Mammary epithelial cell (primary cell): ENCODE data around the gene TTC6.

Experiments
- CTCF ChIP-seq, 2 donors: IDR thresholded peaks in 1 of 2; conservative IDR thresholded peaks in 1 of 2; 2 replicates each; pipeline ENCODE4 v1.5.1; 2011 to 2012; ENCODE audit warnings: inconsistent platforms in 2 of 2, low read length in 2 of 2, mild to moderate bottlenecking in 2 of 2, control low read depth in 1 of 2, low read depth in 1 of 2; ENCODE audit not compliant: insufficient read depth in 1 of 2; ENCODE audit errors: extremely low read depth in 1 of 2
- EZH2 ChIP-seq: IDR thresholded peaks from 2 replicates; pipeline ENCODE4 v1.6.1; 2012; ENCODE audit warnings: low read length, inconsistent platforms, borderline replicate concordance

GRCh38 chr14:37625597-37626595 lies 30.5 kb downstream of the TTC6 start:
- TF ChIP-seq CTCF (conservative IDR thresholded peaks at IDR 0.05 in 1 of 2, IDR thresholded peaks at IDR 0.05 in 1 of 2; ENCODE audit: extremely low read depth in 1 of 2, insufficient read depth in 1 of 2, low read depth in 1 of 2, low read length in 2 of 2) (no peak), EZH2 (no peak)
